H1 (cell line): ENCODE data around the gene STEAP3. TPM values are rescaled to one million over a fixed set of nuclear protein-coding genes. Genes with fewer than 3 reads are reported as not detected.

Experiments
- CTCF ChIA-PET: fragments of 300-600 bp; sonication (Branson Sonifier 250); formaldehyde crosslinking; loops from one replicate; lab custom pipeline; 2021; ENCODE audit not compliant: partially characterized antibody; lab: Charles Lee
- POLR2A ChIA-PET: fragments of 300-600 bp; sonication (Branson Sonifier 250); formaldehyde crosslinking; loops from one replicate; lab custom pipeline; 2021; ENCODE audit warnings: inconsistent platforms; ENCODE audit not compliant: partially characterized antibody; lab: Charles Lee
- DNase-seq, 2 experiments: peaks; one replicate each; pipeline versions ENCODE4 v3.0.0 to v3.0.0-alpha.2; 2010 to 2022; ENCODE audit warnings: low spot score in 2 of 2, low read depth in 1 of 2, mixed read lengths in 1 of 2
- FAIRE-seq: peaks from 2 replicates; lab custom pipeline; 2011; peaks lifted over from hg19 to GRCh38; lab: Jason Lieb, UNC
- H2AFZ ChIP-seq: 2 replicates; pipeline ENCODE4 v1.8.1; 2012; ENCODE audit warnings: low read length, inconsistent platforms
- H2AK5ac ChIP-seq: 2 replicates; pipeline ENCODE4 v1.6.1; 2013; ENCODE audit warnings: low read depth, low read length
- H2BK120ac ChIP-seq: replicated peaks from 2 replicates; pipeline ENCODE3; 2013; ENCODE audit warnings: low read depth, low read length, inconsistent platforms
- H2BK12ac ChIP-seq: 2 replicates; pipeline ENCODE4 v1.6.1; 2013; ENCODE audit warnings: low read depth, low read length
- H2BK15ac ChIP-seq: 2 replicates; pipeline ENCODE4 v1.6.1; 2013; ENCODE audit warnings: low read length
- H2BK20ac ChIP-seq: 2 replicates; pipeline ENCODE4 v1.6.1; 2013; ENCODE audit warnings: low read length
- H2BK5ac ChIP-seq: 2 replicates; pipeline ENCODE4 v1.6.1; 2013; ENCODE audit warnings: low read depth, low read length
- H3K14ac ChIP-seq: 2 replicates; pipeline ENCODE4 v1.6.1; 2013; ENCODE audit warnings: inconsistent platforms; ENCODE audit not compliant: insufficient read length
- H3K18ac ChIP-seq: 2 replicates; pipeline ENCODE4 v1.6.1; 2013; ENCODE audit warnings: low read length; ENCODE audit errors: extremely low read depth
- H3K23ac ChIP-seq: 2 replicates; pipeline ENCODE4 v1.6.1; 2013; ENCODE audit warnings: inconsistent platforms; ENCODE audit not compliant: insufficient read length
- H3K23me2 ChIP-seq: 2 replicates; pipeline ENCODE4 v1.6.1; 2013; ENCODE audit warnings: low read depth, low read length
- H3K27ac ChIP-seq: 2 replicates; pipeline ENCODE4 v1.6.1; 2011; ENCODE audit warnings: low read depth, low read length, inconsistent platforms
- H3K27me3 ChIP-seq, 4 experiments: replicated peaks in 1 of 4; 1 replicate in 1 of 4; 2 replicates in 3 of 4; pipeline versions ENCODE4 v1.6.1 to v1.8.1; 2011 to 2013; ENCODE audit warnings: low read length in 3 of 4, mild to moderate bottlenecking in 3 of 4, inconsistent platforms in 2 of 4, mixed read lengths in 2 of 4, moderate library complexity in 1 of 4; ENCODE audit not compliant: control insufficient read depth in 3 of 4, insufficient read depth in 3 of 4; ENCODE audit errors: extremely low read depth in 1 of 4
- H3K36me3 ChIP-seq, 4 experiments: 2 replicates each; pipeline versions ENCODE4 v1.6.1 to v1.8.1; 2011 to 2013; ENCODE audit warnings: mild to moderate bottlenecking in 4 of 4, low read length in 3 of 4, moderate library complexity in 2 of 4, control low read depth in 1 of 4, inconsistent platforms in 1 of 4; ENCODE audit not compliant: insufficient read depth in 4 of 4, control insufficient read depth in 2 of 4
- H3K4ac ChIP-seq: replicated peaks from 2 replicates; pipeline ENCODE3; 2013; ENCODE audit warnings: low read length, low read depth, mixed read lengths, inconsistent platforms; ENCODE audit not compliant: insufficient read length
- H3K4me1 ChIP-seq, 4 experiments: replicated peaks in 1 of 4; 1 replicate in 1 of 4; 2 replicates in 3 of 4; pipeline versions ENCODE4 v1.6.1 to v1.8.1; 2011 to 2013; ENCODE audit warnings: low read length in 3 of 4, inconsistent platforms in 2 of 4, mixed read lengths in 1 of 4; ENCODE audit not compliant: insufficient read depth in 4 of 4, control insufficient read depth in 3 of 4
- H3K4me2 ChIP-seq, 2 experiments: 2 replicates each; pipeline versions ENCODE4 v1.6.1 to v1.8.1; 2011 to 2013; ENCODE audit warnings: low read depth in 2 of 2, low read length in 2 of 2, control low read depth in 1 of 2, inconsistent platforms in 1 of 2, mild to moderate bottlenecking in 1 of 2; ENCODE audit not compliant: insufficient read depth in 1 of 2
- H3K4me3 ChIP-seq, 4 experiments: fragments of 200-600, 300-600 bp in 1 of 4; sonication (generic), shearing (Covaris generic), sonication (Bioruptor Twin) in 1 of 4; 2 replicates each; pipeline versions ENCODE4 v1.5.1 to v1.8.1; 2011 to 2016; ENCODE audit warnings: low read length in 4 of 4, low read depth in 3 of 4, control low read depth in 2 of 4, inconsistent platforms in 2 of 4, mild to moderate bottlenecking in 2 of 4, mixed read lengths in 1 of 4, moderate library complexity in 1 of 4; ENCODE audit not compliant: insufficient read depth in 2 of 4; ENCODE audit errors: extremely low read depth in 1 of 4
- H3K56ac ChIP-seq: replicated peaks from 2 replicates; pipeline ENCODE3; 2013; ENCODE audit warnings: low read depth, mild to moderate bottlenecking, mixed read lengths, low read length, inconsistent platforms; ENCODE audit not compliant: insufficient read length
- H3K79me1 ChIP-seq: 2 replicates; pipeline ENCODE4 v1.6.1; 2013; ENCODE audit warnings: low read depth, low read length, control low read depth
- H3K79me2 ChIP-seq, 2 experiments: 2 replicates each; pipeline versions ENCODE4 v1.6.1 to v1.8.1; 2012 to 2013; ENCODE audit warnings: low read length in 2 of 2, mild to moderate bottlenecking in 2 of 2, inconsistent platforms in 1 of 2; ENCODE audit not compliant: insufficient read depth in 2 of 2, control insufficient read depth in 1 of 2
- H3K9ac ChIP-seq, 4 experiments: replicated peaks in 1 of 4; 1 replicate in 1 of 4; 2 replicates in 3 of 4; pipeline versions ENCODE4 v1.6.1 to v1.8.1; 2011 to 2013; ENCODE audit warnings: low read depth in 3 of 4, low read length in 3 of 4, control low read depth in 2 of 4, mild to moderate bottlenecking in 2 of 4, moderate library complexity in 2 of 4, inconsistent platforms in 1 of 4; ENCODE audit errors: extremely low read depth in 1 of 4
- H3K9me3 ChIP-seq, 2 experiments: 2 replicates each; pipeline versions ENCODE4 v1.6.1 to v1.8.1; 2012 to 2013; ENCODE audit warnings: mild to moderate bottlenecking in 2 of 2, moderate library complexity in 2 of 2, control low read depth in 1 of 2, inconsistent platforms in 1 of 2, low read depth in 1 of 2, low read length in 1 of 2, mixed read lengths in 1 of 2; ENCODE audit not compliant: insufficient read depth in 2 of 2
- H4K20me1 ChIP-seq, 2 experiments: replicated peaks in 1 of 2; 2 replicates each; pipeline versions ENCODE3 to v1.8.1; 2011 to 2013; ENCODE audit warnings: inconsistent platforms in 2 of 2, low read length in 2 of 2, mild to moderate bottlenecking in 1 of 2; ENCODE audit not compliant: insufficient read depth in 2 of 2, control insufficient read depth in 1 of 2
- H4K5ac ChIP-seq: 2 replicates; pipeline ENCODE4 v1.6.1; 2013; ENCODE audit warnings: low read length, low read depth, mixed read lengths, inconsistent platforms; ENCODE audit not compliant: insufficient read length
- H4K8ac ChIP-seq: 2 replicates; pipeline ENCODE4 v1.8.0; 2013; ENCODE audit warnings: mild to moderate bottlenecking, moderate library complexity, low read length, inconsistent platforms; ENCODE audit not compliant: insufficient read depth; ENCODE audit errors: extremely low read depth
- H4K91ac ChIP-seq: replicated peaks from 2 replicates; pipeline ENCODE3; 2013; ENCODE audit warnings: low read length, mixed read lengths, inconsistent platforms; ENCODE audit not compliant: insufficient read length
- ATF3 ChIP-seq: IDR thresholded peaks from 2 replicates; pipeline ENCODE4 v1.6.1; 2011; ENCODE audit warnings: low read depth, mild to moderate bottlenecking, low read length; ENCODE audit not compliant: insufficient read depth
- CBX8 ChIP-seq: fragments of 300-800, 300-1000 bp; sonication (generic); IDR thresholded peaks from 2 replicates; pipeline ENCODE4 v1.7.1; 2016; ENCODE audit warnings: low read depth, low read length, borderline replicate concordance
- EGR1 ChIP-seq: IDR thresholded peaks from 2 replicates; pipeline ENCODE4 v1.6.1; 2011; ENCODE audit warnings: low read depth, low read length, borderline replicate concordance
- POLR2A ChIP-seq, 2 experiments: IDR thresholded peaks; 1 replicate in 1 of 2; 2 replicates in 1 of 2; pipeline ENCODE4 v1.6.1; 2011; ENCODE audit warnings: low read depth in 2 of 2, low read length in 2 of 2, mild to moderate bottlenecking in 2 of 2; ENCODE audit errors: control extremely low read depth in 1 of 2
- SP1 ChIP-seq: IDR thresholded peaks from 2 replicates; pipeline ENCODE4 v1.6.1; 2011; ENCODE audit warnings: low read depth, low read length
- SP2 ChIP-seq: IDR thresholded peaks from 2 replicates; pipeline ENCODE4 v1.6.1; 2012; ENCODE audit warnings: mild to moderate bottlenecking, low read length, inconsistent platforms
- SRF ChIP-seq: IDR thresholded peaks from 2 replicates; pipeline ENCODE4 v1.6.1; 2011; ENCODE audit warnings: mild to moderate bottlenecking, low read depth, low read length, moderate library complexity
- SUZ12 ChIP-seq: fragments of 200-600 bp; sonication (generic); IDR thresholded peaks from 2 replicates; pipeline ENCODE4 v1.6.1; 2012; ENCODE audit warnings: mild to moderate bottlenecking, inconsistent platforms, low read length, moderate library complexity, mixed read lengths
- TAF7 ChIP-seq: optimal IDR thresholded peaks from 2 replicates; pipeline ENCODE3; 2011; ENCODE audit warnings: low read depth, mild to moderate bottlenecking, inconsistent platforms, low read length, moderate library complexity, borderline replicate concordance
- TBP ChIP-seq: IDR thresholded peaks from 2 replicates; pipeline ENCODE4 v1.6.1; 2011; ENCODE audit warnings: low read depth, low read length, improper control_type of control experiment
- ZNF274 ChIP-seq: IDR thresholded peaks from 2 replicates; pipeline ENCODE4 v1.7.0; 2012; ENCODE audit warnings: low read length, borderline replicate concordance; ENCODE audit errors: extremely low read depth
- WGBS, 2 experiments: shearing (Covaris generic) in 1 of 2; methylation state at CpG; one replicate each; pipeline versions ENCODE4 v1.1.6 to v1.1.7; 2013 to 2015; ENCODE audit warnings: low lambda C conversion rate in 2 of 2, mixed read lengths in 2 of 2, inconsistent platforms in 1 of 2, low coverage in 1 of 2, missing lambda C conversion rate in 1 of 2; ENCODE audit not compliant: insufficient replicate concordance in 2 of 2, insufficient coverage in 1 of 2, insufficient read length in 1 of 2; ENCODE audit errors: extremely low coverage in 1 of 2, missing lambda C conversion rate in 1 of 2; 5-methylcytosine and 5-hydroxymethylcytosine counted together
- polyA plus RNA-seq, 7 experiments: library from polyadenylated mRNA; depleted of rRNA in 3 of 7; stranded (reverse) in 5 of 7; unstranded in 2 of 7; fragments of >200 nt in 5 of 7; fragments of 200-250 nt in 2 of 7; gene quantifications; 1 replicate in 5 of 7; 2 replicates in 1 of 7; 4 replicates in 1 of 7; pipeline versions ENCODE4 v1.2.1 to v1.2.3, GENCODE V29; 2011 to 2013; ENCODE audit warnings: missing spikeins in 2 of 7, mixed read lengths in 2 of 7
- total RNA-seq: library from RNA; stranded (reverse); fragmentation: NEBNext Ultra II Directional; extraction: Animal tissue kit (Norgen Biotek cat#: 25700); gene quantifications from 2 replicates; pipeline ENCODE4 v1.2.1, GENCODE V29; 2021

The STEAP3 gene
- total and polyA plus RNA-seq, 2 of the 8 experiments (the other 6 are each of a cell fraction or from before 2014, with no cell fraction given) = 21.7 to 27.9 TPM

GRCh38 chr2:119196301-119197125, 27.1 kb upstream of the STEAP3 start:
- Histone ChIP-seq H3K79me2 (no peaks in the 10 kb centered on the region), H3K4ac (no peak overlapping the region), H3K79me1 (no peaks in the 10 kb centered on the region), H2AK5ac (no peak overlapping the region; the same call in 1 of the 2 replicates), H3K9ac (no peak overlapping the region), H4K5ac (no peak overlapping the region), H2BK20ac (peak overlapping the region; percentile 34; the same call in 1 of the 2 replicates), H3K14ac (peak overlapping the region; percentile 49), H3K4me1 (peaks cover 3 to 14% (median 7%) of the 10 kb centered on the region in 4 experiments; a peak in 5 of 7 replicates), H3K23me2 (no peaks in the 10 kb centered on the region), H3K4me2 (peak overlapping the region; percentile 57 to 58), H4K91ac (peak overlapping the region; percentile 79), H3K9me3 (no peaks in the 10 kb centered on the region), H2BK15ac (no peak overlapping the region), H2BK120ac (peak overlapping the region; percentile 44), H3K27me3 (no peaks in the 10 kb centered on the region; a peak in 1 of 7 replicates), H4K8ac (no peak overlapping the region; the same call in 1 of the 2 replicates), H2BK5ac (peak overlapping the region; percentile 91; the same call in 1 of the 2 replicates), H3K18ac (peak overlapping the region; percentile 87; the same call in 1 of the 2 replicates), H3K23ac (no peak overlapping the region), H3K4me3 (peak overlapping the region in 3 of 4 experiments; percentile 12 to 29 (median 29); a peak in 4 of 8 replicates), H3K36me3 (no peaks in the 10 kb centered on the region), H4K20me1 (no peaks in the 10 kb centered on the region), H2AFZ (no peak overlapping the region), H2BK12ac (peak overlapping the region; percentile 4; the same call in 1 of the 2 replicates), H3K27ac (no peak overlapping the region; the same call in 1 of the 2 replicates), H3K56ac (no peak overlapping the region)
- FAIRE-seq (no peak), DNase-seq (no peak)
- ChIA-PET POLR2A (interaction anchor here (1.0 to 2.7 kb wide), 5 partner anchors 9 to 59 kb away, joined by 5 to 11 read pairs (median 5); no protein-coding TSS in a partner anchor), CTCF (interaction anchor here (0.8 to 3.8 kb wide), 11 partner anchors 11 to 321 kb away, joined by 3 to 23 read pairs (median 4); no protein-coding TSS in a partner anchor)
- 35% methylated on average over 7 of the region's 7 CpGs; no CpG with 5 or more reads in 1 of the 2 experiments for WGBS, 2 experiments
- TF ChIP-seq POLR2A (IDR thresholded peaks at IDR 0.05; ENCODE audit: control extremely low read depth in 1 of 2, low read depth in 2 of 2, low read length in 2 of 2) = no peak
- no peak for TF ChIP-seq SRF
- no peak for TF ChIP-seq ATF3
- TF ChIP-seq TAF7 = no peak
- no peak for TF ChIP-seq EGR1
- TF ChIP-seq SP1 = no peak
- no peak for TF ChIP-seq TBP
- no peak for TF ChIP-seq ZNF274
- no peak for TF ChIP-seq SP2
- TF ChIP-seq CBX8 = no peak
- TF ChIP-seq SUZ12 = 0 out of 2 replicates have a peak, but pooled peaks have one; percentile 17
